HG02884 (cell line): Measurements from ENCODE around the gene CTAGE8.
A peak's percentile ranks its signal among the peaks of the same experiment; 100 is the strongest.
"Not testable (repeated sequence)": the region's sequence is repeated elsewhere in the genome, so short reads cannot be mapped to it uniquely, and the experiment has no call there.

ENCODE experiments used
- ATAC-seq: cut with Tn5 transposase; IDR thresholded peaks from one replicate; pipeline ENCODE4 v1.9.1; 2021; ENCODE audit warnings: mild to moderate bottlenecking, moderate library complexity; ENCODE audit not compliant: unreplicated experiment

The CTAGE8 gene, protein sequence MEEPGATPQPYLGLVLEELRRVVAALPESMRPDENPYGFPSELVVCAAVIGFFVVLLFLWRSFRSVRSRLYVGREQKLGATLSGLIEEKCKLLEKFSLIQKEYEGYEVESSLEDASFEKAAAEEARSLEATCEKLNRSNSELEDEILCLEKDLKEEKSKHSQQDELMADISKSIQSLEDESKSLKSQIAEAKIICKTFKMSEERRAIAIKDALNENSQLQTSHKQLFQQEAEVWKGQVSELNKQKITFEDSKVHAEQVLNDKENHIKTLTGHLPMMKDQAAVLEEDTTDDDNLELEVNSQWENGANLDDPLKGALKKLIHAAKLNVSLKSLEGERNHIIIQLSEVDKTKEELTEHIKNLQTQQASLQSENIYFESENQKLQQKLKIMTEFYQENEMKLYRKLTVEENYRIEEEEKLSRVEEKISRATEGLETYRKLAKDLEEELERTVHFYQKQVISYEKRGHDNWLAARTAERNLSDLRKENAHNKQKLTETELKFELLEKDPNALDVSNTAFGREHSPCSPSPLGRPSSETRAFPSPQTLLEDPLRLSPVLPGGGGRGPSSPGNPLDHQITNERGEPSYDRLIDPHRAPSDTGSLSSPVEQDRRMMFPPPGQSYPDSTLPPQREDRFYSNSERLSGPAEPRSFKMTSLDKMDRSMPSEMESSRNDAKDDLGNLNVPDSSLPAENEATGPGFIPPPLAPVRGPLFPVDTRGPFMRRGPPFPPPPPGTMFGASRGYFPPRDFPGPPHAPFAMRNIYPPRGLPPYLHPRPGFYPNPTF

DNA sequence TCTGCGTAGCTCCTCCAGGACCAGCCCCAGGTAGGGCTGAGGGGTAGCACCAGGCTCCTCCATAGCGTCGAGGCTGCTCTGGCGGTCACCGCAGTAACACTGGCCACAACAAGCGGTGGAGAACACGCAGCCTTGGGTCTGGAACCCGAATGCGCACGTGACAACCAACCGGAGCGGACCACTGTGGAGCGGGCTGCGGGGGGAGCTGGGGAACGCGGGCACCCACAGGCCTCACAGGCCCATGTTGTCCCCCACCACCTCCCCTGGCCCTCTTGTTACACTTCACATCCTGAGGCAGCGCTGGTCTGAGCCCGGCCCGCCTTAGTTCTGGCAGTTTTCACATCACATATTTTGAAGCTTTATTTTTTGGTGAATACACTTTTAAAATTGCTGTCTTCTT is at the start of gene CTAGE8:
CTAGE8 (minus strand) TSS at position 101 of the 400 bp plus-strand sequence; CDS start at position 63, 38 bp downstream.
- ATAC-seq, result not testable (repeated sequence)

DNA sequence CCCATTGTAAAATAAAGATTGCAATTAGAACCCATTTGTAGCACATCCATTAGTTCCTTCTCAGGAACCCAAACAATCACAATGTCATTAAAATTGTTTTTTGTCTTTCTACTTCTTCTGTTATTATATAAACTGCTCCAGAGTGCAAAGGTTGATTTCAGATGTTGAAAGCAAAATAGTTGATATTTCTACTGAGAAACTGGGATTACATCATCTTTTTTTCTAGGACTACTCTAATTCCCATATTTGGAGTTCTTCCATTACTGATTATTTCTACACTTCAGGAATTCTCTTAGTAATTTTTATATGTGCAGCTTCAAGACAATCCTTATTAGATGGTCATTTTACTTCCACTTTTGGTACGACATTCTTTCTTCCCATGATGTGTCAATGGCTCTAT is 48.4 kb upstream of the CTAGE8 start:
- not testable (repeated sequence) for ATAC-seq

DNA sequence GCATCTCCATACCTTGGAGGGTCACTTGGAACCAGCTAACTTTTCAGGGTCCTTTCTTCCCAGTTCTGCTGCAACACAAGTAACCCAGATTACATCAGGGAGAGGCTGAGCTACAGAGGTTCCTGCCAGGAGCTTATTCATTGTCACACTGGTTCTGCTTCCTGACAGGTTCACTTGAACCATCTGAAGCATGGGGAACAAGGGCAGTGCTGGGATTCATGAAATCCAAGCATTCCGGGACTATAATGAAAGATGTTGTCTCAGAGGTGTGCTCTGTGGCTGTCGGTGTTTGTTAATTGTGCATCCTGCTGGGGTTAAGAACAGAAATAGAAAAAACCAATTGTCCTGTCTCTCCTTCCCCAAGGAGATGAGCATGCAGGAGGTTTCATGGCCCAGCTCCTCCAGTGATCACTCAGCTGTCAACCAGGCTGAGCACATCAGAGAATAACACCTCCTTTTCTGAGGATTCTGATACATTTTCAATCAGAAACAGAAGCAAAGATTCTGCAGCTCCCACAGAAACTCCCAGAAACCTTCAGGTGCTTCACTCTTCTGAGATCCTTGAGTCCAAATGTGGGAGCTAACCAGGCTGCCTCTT is 42.9 kb upstream of the CTAGE8 start, which contains the start of gene OR2A1:
OR2A1 (plus strand) TSS at position 548 of the 598 bp plus-strand sequence. CDS start 5,706 bp downstream, outside the sequence.
- ATAC-seq, result not testable (repeated sequence)

DNA sequence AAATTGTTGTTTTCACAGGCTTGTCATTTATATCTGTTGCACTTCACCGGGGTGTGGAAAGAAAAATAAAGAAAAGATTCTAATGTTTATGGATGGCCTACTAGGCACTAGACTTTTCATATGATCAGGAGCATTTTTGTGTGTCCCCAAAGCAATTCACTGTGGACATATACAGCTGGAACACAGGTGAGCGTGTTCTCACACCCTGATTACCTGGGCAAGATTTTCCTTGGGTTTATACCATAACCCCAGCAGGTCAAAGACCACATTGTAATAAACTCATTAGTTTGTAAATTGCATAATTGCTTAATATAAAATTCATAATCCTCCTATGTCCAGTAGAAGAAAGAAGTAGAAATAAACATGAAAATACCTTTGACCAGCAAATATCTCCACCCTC is 42.1 kb upstream of the CTAGE8 start:
- not testable (repeated sequence) for ATAC-seq

DNA sequence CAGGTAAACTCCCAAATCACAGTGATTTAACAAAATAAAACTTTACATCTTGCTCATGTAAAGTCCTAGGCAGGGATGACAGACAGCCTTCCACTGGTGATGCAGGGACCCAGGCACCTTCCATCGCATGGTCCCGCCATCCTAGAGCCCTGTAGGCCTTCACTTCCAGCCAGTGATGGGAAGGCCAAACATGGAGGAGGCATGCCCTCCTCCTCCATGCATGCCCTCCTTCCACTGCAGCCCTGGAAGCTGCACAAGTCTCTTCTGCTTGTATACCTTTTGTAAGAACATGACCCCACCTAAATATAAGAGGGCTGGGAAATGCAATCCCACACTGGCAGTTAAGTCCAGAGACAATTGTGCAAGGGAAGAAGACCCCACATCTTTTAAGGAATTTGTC is 40.6 kb upstream of the CTAGE8 start:
- not testable (repeated sequence) for ATAC-seq

DNA sequence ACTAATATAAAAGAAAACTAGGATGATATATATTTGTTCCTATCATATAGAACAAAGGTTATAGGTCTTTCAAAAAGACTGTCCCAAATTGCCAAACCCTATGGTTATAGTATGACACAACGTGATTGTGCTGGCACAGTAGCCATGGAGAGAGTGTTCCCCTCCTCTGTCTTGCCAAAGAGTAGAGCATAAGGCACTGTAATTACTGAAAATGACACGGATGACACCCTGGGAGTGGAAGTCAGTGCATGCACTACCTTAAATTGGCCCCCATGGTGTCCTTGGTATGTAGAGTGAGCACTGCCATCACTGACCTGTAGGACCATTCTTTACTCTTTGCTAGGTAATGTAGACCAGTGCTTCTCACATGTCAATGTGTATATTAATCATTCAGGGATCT is 36.1 kb upstream of the CTAGE8 start:
- ATAC-seq, result not testable (repeated sequence)

DNA sequence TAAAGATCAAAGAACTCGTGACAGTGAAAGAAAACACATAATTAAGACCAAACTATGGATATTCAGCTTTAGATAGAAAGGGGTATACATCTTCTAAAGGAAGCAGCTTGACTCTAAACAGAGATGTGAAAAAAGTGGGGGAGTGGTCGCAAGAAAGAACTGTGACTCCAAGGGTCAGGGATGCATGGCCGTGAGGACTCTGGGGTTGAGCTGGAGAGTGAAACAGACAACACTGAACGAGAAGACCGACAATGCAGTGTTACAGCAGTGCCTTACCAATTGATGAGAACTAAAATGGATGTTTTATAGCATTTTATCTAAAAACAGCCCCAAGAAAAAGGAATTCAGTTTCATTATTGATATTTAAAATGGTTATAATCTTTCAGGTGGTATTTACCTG is 34.5 kb upstream of the CTAGE8 start:
- not testable (repeated sequence) for ATAC-seq

DNA sequence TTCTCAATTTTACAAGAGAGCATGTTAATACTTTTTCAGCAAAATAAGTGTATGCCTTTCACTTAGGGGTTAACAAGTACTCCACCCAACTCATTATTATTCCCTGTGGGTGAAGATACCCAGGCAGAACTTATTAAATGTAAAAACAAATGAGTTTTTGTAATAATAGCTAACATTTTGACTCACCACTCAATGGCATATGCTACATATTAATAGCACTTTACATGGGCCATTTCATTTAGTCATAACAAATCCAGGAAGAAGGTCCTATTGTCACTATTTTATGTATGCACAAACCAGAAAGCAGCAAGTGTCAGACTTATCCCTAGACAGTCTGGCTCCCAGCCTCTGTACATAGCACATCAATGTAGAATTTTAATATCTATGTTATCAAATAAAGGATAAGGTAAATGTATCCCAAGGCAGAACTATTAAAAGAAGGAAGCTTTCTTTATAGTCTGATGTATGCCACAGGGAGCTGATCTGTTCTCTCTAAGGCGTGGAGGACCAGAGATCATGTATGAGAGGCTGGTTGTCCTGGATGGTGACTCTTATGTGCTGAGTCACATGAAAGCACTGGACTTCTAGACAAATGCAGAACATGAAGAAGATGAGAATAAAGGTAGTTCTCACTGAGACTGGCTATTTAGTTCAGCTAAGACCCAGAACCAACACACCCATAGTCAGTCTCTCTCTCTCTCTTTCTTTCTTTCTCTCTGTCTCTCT is 33.7 kb upstream of the CTAGE8 start:
- ATAC-seq, result not testable (repeated sequence)

DNA sequence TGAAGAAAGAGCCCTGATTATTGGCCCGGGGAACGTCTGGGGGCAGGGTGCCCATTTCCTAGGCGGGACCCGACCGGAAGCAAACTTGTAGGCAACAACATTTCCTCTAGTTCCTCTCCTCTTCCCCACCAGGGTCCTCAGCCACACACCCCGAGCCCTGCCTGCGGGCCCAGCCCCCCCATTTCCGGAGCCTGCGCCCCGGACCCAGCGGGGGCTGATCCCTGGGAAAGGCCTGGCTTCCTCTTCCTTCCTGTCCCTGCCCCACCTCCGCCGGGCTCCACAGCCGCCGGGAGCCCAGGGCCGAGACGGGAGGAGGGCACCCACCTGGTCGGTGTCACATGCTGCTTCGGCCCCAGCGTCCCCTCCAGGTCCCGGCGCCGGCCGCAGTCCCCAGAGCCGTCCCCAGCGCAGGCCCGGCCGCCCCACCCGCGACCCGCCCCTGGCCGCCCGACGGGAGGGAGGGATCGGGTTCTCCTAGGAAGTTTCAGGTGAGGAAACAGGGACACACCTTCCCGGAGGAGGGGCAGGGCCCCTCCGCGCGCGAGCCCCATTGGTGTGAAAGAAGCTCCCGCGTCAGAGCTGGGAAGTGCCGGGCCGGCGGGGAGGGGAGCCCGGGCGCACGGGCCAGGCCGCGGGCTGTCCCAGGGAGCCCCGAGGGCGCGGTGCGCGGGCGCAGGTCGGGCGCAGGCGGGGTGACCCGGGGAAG is 24.9 kb upstream of the CTAGE8 start:
- peak; percentile 68 for ATAC-seq

DNA sequence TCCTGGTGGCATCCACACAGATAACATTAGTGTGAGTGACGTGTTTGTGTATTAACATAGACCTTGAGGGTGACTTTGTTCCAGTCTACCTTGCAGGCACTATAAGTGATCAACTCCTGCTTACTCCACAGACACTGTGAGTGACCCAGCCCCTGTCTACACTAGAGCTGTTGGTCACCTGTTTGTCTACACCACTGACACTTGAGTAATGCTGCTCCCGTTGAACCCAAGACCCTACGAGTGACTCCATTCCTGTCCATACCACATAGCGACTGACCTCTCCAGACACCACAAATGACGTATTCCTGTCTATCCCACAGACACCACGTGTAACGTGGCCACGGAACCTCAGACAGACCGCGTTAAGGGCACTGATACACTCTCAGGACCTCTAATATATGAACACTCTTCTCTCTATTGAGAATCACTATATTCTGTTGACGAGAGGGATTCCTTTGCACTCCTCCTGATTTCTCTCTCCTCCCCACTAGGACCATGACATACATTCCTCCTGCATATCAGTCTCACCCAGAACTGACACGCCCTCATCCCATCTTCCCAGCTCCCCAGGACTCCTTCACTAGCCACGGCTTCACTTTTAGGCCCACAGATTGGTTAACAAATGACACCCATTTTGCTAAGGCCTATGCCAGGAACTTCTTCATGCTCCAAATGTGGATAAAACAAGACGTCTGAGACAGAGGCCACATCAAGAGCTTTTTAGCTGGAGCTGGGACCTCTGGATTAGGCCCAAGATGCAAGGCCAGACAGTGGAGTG is 23.5 kb upstream of the CTAGE8 start:
- not testable (repeated sequence) for ATAC-seq

DNA sequence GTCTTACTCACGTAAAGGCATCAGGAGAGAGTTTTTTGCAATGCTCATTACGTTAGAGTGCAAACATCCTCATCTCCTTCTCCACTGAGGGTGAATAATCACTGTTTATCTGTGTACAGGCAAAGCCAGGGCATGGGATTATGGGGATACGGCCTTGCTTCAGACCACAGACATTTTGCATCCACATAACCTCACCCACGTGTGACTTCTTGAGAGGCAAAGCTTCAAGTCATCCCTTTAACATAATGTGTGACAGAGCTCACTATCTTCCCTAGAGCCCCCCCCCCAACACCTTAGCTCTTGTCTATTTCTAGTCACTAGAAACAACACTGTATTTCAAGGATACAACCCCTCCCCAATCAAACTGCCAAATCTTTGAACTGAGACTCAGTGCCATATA is 22.5 kb upstream of the CTAGE8 start:
- ATAC-seq, result not testable (repeated sequence)

DNA sequence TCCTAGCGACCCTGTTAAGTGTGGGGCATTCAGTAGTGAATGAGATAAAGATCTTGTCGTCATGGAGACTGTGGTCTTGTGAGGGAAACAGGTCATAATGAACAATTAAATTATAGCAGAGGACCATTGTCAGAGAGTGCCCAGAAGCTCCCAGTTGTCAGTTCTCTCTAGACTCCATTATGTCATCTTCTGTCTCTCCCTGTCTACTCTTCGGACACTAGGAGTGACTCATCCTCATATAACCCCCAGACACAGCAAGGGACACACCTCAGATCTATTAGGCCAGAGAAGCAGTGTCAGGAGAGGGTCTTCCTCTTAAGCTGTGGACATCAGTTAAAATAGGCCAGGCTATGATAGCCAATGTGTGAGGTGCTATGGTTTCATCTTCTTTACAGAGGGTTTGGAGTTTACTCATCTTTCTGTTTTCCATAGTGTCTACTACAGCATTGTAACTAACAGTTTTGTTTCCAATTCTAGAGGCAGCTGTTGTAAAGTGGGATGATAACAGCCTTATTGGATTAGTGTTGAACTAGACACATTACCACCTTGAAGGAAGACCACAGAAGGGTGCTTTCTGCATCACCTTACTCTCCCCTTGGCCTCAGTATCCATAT is 18.2 kb upstream of the CTAGE8 start:
- ATAC-seq, result not testable (repeated sequence)

DNA sequence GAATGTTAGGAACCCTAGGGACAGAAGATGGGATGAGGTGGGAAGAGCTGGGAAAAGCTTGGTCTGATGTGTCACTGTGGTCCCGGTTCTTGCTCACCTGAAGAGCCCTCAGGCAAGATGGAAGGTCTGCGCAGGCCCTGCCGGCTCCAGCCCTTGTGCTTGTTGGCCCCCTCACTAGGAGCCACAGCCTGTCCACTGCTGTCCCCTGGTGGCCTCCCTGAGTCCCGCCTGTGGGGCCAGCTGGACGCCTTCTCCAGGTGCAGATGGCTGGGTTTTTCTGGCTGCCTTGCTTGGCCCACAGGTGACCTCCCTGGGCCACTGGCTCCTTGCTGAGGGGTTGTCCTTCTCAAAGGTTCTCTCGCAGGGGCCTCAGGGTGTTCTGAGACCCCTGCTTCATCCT is 14.6 kb upstream of the CTAGE8 start:
- ATAC-seq, result not testable (repeated sequence)

DNA sequence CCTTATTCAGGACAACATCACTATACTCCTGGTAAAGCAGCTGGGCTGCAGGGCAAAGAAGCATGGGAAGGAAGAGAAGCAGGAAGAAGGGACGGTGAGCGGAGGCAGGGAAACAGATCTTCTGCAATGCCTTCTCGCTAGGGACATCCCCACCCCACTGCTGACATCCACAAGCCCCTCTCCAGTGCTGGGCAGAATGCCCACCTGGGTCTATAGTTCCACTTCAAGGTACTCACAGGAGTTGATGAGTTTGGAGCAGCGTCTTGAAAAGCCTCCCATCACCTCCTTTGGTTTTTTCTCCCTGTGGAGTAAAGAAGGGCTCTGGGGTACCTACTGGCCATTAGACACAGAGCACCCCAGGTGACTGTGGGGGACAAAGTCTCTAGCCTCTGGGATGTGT is 13.4 kb upstream of the CTAGE8 start:
- ATAC-seq, result not testable (repeated sequence)

DNA sequence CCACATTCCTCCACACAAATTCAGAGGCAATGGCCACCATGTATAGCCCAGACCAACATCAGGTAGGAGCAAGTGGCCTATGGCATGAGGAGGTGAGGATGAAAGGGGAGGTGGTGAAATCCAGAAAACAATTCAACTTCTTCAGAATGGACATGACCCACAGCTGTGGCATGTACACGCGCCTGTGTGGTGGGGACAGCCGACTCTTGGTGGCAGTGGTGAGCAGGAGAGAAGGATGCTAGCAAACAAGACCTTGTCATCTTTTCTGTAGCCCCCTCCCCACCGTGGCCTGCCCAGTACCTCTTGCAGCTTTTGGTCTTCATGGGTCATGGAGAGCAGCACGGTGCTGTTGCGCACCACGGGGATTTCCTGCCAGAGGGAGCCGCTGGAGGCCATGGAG is 12.9 kb upstream of the CTAGE8 start:
- not testable (repeated sequence) for ATAC-seq

DNA sequence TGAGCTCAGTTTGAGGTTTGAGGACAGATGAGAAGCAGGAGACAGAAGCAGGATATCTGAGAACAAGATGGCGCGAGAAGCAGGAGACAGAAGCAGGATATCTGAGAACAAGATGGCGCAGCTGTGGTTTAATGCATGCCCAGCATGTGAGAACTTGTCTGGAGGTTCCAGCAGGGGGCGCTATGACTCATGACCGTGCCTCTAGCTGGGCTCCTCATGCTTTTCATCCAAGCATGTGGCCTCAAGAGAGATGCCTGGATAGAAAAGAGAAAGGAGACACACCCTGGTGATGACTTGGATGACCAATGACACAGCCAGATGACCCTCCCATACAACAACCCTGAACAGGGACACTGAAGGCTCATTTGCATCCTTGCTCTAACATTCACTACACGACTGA is 10.9 kb upstream of the CTAGE8 start:
- ATAC-seq, result not testable (repeated sequence)

DNA sequence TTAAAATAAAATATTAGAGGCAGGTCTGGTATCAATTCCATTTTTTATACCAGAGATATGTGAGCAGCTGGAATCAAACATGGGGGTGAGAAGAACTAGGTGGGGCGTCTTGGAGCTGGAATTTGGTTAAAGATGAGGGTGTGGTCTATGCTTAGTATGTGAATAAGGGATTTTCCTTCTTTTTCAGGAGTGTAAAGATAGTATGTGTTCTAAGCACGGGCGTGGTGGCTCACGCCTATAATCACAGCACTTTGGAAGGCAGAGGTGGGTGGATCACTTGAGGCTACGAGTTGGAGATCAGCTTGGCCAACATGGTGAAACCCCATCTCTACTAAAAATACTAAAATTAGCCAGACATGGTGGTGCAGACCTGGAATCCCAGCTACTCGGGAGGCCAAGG is 6.2 kb upstream of the CTAGE8 start:
- not testable (repeated sequence) for ATAC-seq

DNA sequence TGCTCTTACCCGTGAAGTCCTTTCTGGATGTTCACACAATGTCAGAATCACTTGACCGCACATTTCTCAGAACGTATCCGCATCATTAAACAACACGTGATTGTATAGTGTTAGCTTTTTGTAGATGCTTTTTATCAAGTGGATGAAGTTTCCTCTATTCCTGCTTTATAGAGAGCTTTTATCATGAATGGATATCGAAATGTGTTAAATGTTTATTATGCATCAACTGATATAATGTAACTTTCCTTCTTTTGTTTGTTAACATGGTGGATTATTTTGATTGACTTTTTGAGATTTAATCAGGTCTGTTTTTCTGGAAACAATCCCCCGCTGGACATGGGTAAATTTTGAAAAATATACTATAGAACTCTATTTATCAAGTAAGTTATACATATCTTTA is 4.4 kb downstream of the CTAGE8 start, which contains the start of gene OR2A7:
OR2A7 (minus strand) TSS at position 101 of the 400 bp plus-strand sequence. CDS start 5,164 bp downstream, outside the sequence.
- ATAC-seq, result not testable (repeated sequence)

DNA sequence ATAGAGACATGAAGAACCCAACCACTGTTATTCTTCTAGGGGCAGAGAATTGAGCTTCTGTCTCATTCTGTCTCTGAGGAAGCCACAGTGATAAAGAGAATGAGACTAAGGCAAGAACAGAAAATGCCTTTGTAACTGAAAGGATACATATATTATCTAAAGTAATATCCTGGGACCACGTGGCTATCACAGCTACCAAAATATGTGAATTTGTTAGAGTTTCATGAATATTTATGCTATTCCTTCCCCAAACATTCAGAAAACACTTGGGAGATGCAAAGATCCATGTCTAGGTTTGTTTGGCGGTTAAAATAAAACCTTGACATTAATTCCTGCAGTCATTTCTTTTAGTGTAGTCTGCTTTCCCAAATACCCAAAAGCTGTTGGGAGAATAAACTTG is 7.0 kb downstream of the CTAGE8 start:
- not testable (repeated sequence) for ATAC-seq
